ENCODE data around the gene NT5E. TPM values are rescaled to one million over a fixed set of nuclear protein-coding genes. Genes with fewer than 3 reads are reported as not detected.

NT5E gene
- total and polyA plus RNA-seq, 2 of the 13 experiments (the other 11 are each of a cell fraction or from before 2014, with no cell fraction given) = 9.5 to 33.0 TPM

DNA sequence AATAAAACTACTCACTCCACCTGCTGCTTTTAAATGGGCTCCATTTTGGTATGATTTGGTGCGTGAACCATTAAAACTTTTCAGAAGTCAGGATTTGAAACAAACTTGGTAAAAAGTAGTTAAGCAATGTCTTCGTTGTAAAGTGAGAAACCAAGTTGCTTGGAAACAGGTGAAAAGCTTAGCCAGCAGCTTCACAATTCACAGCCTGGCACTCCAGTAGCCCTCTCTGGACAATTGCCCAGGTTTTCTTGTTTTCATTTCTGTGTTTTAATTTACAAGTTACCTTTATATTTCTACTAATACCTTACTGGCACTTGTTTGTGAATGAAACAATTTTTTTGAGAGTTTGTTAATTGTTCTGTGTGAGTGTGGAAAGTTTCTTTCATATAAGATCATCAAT is 12.8 kb downstream of the NT5E start:
- H4K20me1 ChIP-seq (ENCODE audit: insufficient read depth, low read length) = no peaks in the 10 kb centered on the region
- H3K79me2 ChIP-seq (ENCODE audit: insufficient read depth, low read length) = no peaks in the 10 kb centered on the region
- H3K27ac ChIP-seq (ENCODE audit: extremely low read length, insufficient read depth, low read length) = no peak overlapping the region
- ATAC-seq (no peak), DNase-seq (ENCODE audit: low spot score) (no peak), FAIRE-seq (peak; percentile 8)
- POLR2A ChIA-PET = interaction anchor here (1.7 to 2.9 kb wide), 3 partner anchors 10 to 58 kb away, joined by 7 to 9 read pairs (median 7); partner anchors contain the start of gene NT5E
- no peak overlapping the region for H3K4me2 ChIP-seq (ENCODE audit: low read depth, low read length)
- peaks cover 0 to 3% of the 10 kb centered on the region in 2 experiments; a peak in 2 of 5 replicates for H3K36me3 ChIP-seq (replicated peaks in 1 of 2; ENCODE audit: control insufficient read depth in 1 of 2, insufficient read depth in 2 of 2, low read length in 2 of 2)
- WGBS (ENCODE audit: low lambda C conversion rate) = 91% methylated on average over 2 of the region's 2 CpGs
- H3K4me1 ChIP-seq (ENCODE audit: insufficient read depth, low read length) = peaks cover 72% of the 10 kb centered on the region
- in situ Hi-C loops (cut with HindIII; ENCODE audit: extremely low pct_ligation_motif_present, low pct_unique_long_range_greater_than_20kb) (no loop called here), intact Hi-C loops (cut with micrococcal nuclease; ENCODE audit: unreplicated experiment) (no loop called here)
- CTCF ChIA-PET (ENCODE audit: low intra/inter-chr PET ratio, low total read pairs) = no interaction called here
- no TSS peak for BruUV-seq (replicated peaks)
- H3K9me3 ChIP-seq (ENCODE audit: low read length) = no peaks in the 10 kb centered on the region
- no peak overlapping the region for H2AFZ ChIP-seq (ENCODE audit: low read length)
- TF ChIP-seq MTA3 (CRISPR knock-in tag; IDR thresholded peaks at IDR 0.05) (no peak), ZNF335 (CRISPR knock-in tag; IDR thresholded peaks at IDR 0.05) (no peak), SNAPC2 (CRISPR knock-in tag; IDR thresholded peaks at IDR 0.05) (no peak), JUN (CRISPR knock-in tag; IDR thresholded peaks at IDR 0.05) (no peak), ZNF10 (CRISPR knock-in tag; IDR thresholded peaks at IDR 0.05; ENCODE audit: borderline replicate concordance, low read depth) (no peak), ZIK1 (CRISPR knock-in tag; IDR thresholded peaks at IDR 0.05; ENCODE audit: borderline replicate concordance, low read depth) (no peak), POGZ (CRISPR knock-in tag; IDR thresholded peaks at IDR 0.05) (no peak), ZNF296 (CRISPR knock-in tag; conservative IDR thresholded peaks at IDR 0.05) (no peak), FLYWCH1 (CRISPR knock-in tag; IDR thresholded peaks at IDR 0.05) (no peak), ZBTB3 (CRISPR knock-in tag; IDR thresholded peaks at IDR 0.05; ENCODE audit: borderline replicate concordance, low read depth) (no peak), NFYB (CRISPR knock-in tag; IDR thresholded peaks at IDR 0.05) (no peak), MBD4 (IDR thresholded peaks at IDR 0.05; ENCODE audit: borderline replicate concordance, low read length) (no peak), ZNF225 (CRISPR knock-in tag; IDR thresholded peaks at IDR 0.05) (no peak)
- TF ChIP-seq, protein P1, sequence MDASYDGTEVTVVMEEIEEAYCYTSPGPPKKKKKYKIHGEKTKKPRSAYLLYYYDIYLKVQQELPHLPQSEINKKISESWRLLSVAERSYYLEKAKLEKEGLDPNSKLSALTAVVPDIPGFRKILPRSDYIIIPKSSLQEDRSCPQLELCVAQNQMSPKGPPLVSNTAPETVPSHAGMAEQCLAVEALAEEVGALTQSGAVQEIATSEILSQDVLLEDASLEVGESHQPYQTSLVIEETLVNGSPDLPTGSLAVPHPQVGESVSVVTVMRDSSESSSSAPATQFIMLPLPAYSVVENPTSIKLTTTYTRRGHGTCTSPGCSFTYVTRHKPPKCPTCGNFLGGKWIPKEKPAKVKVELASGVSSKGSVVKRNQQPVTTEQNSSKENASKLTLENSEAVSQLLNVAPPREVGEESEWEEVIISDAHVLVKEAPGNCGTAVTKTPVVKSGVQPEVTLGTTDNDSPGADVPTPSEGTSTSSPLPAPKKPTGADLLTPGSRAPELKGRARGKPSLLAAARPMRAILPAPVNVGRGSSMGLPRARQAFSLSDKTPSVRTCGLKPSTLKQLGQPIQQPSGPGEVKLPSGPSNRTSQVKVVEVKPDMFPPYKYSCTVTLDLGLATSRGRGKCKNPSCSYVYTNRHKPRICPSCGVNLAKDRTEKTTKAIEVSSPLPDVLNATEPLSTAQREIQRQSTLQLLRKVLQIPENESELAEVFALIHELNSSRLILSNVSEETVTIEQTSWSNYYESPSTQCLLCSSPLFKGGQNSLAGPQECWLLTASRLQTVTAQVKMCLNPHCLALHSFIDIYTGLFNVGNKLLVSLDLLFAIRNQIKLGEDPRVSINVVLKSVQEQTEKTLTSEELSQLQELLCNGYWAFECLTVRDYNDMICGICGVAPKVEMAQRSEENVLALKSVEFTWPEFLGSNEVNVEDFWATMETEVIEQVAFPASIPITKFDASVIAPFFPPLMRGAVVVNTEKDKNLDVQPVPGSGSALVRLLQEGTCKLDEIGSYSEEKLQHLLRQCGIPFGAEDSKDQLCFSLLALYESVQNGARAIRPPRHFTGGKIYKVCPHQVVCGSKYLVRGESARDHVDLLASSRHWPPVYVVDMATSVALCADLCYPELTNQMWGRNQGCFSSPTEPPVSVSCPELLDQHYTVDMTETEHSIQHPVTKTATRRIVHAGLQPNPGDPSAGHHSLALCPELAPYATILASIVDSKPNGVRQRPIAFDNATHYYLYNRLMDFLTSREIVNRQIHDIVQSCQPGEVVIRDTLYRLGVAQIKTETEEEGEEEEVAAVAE (CRISPR knock-in tag; IDR thresholded peaks at IDR 0.05; ENCODE audit: borderline replicate concordance) = no peak
- TF ChIP-seq, protein P2, sequence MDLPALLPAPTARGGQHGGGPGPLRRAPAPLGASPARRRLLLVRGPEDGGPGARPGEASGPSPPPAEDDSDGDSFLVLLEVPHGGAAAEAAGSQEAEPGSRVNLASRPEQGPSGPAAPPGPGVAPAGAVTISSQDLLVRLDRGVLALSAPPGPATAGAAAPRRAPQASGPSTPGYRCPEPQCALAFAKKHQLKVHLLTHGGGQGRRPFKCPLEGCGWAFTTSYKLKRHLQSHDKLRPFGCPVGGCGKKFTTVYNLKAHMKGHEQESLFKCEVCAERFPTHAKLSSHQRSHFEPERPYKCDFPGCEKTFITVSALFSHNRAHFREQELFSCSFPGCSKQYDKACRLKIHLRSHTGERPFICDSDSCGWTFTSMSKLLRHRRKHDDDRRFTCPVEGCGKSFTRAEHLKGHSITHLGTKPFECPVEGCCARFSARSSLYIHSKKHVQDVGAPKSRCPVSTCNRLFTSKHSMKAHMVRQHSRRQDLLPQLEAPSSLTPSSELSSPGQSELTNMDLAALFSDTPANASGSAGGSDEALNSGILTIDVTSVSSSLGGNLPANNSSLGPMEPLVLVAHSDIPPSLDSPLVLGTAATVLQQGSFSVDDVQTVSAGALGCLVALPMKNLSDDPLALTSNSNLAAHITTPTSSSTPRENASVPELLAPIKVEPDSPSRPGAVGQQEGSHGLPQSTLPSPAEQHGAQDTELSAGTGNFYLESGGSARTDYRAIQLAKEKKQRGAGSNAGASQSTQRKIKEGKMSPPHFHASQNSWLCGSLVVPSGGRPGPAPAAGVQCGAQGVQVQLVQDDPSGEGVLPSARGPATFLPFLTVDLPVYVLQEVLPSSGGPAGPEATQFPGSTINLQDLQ (CRISPR knock-in tag; IDR thresholded peaks at IDR 0.05) = no peak
- H3K27me3 ChIP-seq (ENCODE audit: control insufficient read depth in 1 of 2, insufficient read depth in 2 of 2, low read length in 2 of 2) = no peaks in the 10 kb centered on the region
- H3K9ac ChIP-seq (ENCODE audit: insufficient read depth, low read depth, low read length) = no peak overlapping the region
- H3K4me3 ChIP-seq (replicated peaks in 1 of 3; ENCODE audit: insufficient read depth in 1 of 3, low read depth in 2 of 3, low read length in 3 of 3) = no peak overlapping the region

Data from HepG2 (cell line).